Gastroesophageal sphincter (tissue), 3 donors: ENCODE measurements around the gene SIX3.

ENCODE experiments used
- CTCF ChIP-seq, 4 experiments: fragments of 200-600 bp in 2 of 4; fragments of 450-650 bp in 2 of 4; sonication (generic) in 1 of 4; IDR thresholded peaks; one replicate each; pipeline ENCODE4 v1.5.1; 2017 to 2019; ENCODE audit warnings: antibody characterized with exemption in 4 of 4, mild to moderate bottlenecking in 2 of 4, moderate library complexity in 2 of 4
- POLR2A ChIP-seq, 2 donors: fragments of 450-650 bp; IDR thresholded peaks; one replicate each; pipeline ENCODE4 v1.6.1; 2017; ENCODE audit warnings: antibody characterized with exemption in 2 of 2, mild to moderate bottlenecking in 2 of 2, moderate library complexity in 1 of 2
- POLR2AphosphoS5 ChIP-seq: sonication (generic); formaldehyde crosslinking; IDR thresholded peaks from one replicate; pipeline ENCODE4 v1.6.1; 2017; ENCODE audit warnings: antibody characterized with exemption

GRCh38 chr2:44959855-44960254 is 18.4 kb downstream of the SIX3 start:
- TF ChIP-seq CTCF (IDR thresholded peaks at IDR 0.05) (no peak), POLR2A (IDR thresholded peaks at IDR 0.05) (no peak), POLR2AphosphoS5 (no peak)
